Astrocyte (in vitro differentiated cells and primary cell): Measurements from ENCODE around the gene GNG14. TPM values are rescaled to one million over a fixed set of nuclear protein-coding genes. Genes with fewer than 3 reads are reported as not detected.
A peak's percentile ranks its signal among the peaks of the same experiment; 100 is the strongest.

Experiments
- DNase-seq: peaks from one replicate; pipeline ENCODE4 v3.0.0-alpha.2; 2010; ENCODE audit warnings: low read depth
- FAIRE-seq: peaks from 2 replicates; lab custom pipeline; 2011; peaks lifted over from hg19 to GRCh38; lab: Jason Lieb, UNC
- H2AFZ ChIP-seq: 2 replicates; pipeline ENCODE4 v1.6.0; 2012; ENCODE audit warnings: low read depth, low read length, inconsistent platforms
- H3K27ac ChIP-seq: 2 replicates; pipeline ENCODE4 v1.5.1; 2011; ENCODE audit warnings: low read depth, low read length, inconsistent platforms
- H3K27me3 ChIP-seq: 2 replicates; pipeline ENCODE4 v1.6.0; 2011; ENCODE audit warnings: low read length, inconsistent platforms; ENCODE audit not compliant: insufficient read depth
- H3K36me3 ChIP-seq: 2 replicates; pipeline ENCODE4 v1.5.1; 2011; ENCODE audit warnings: low read length, inconsistent platforms; ENCODE audit not compliant: insufficient read depth
- H3K4me1 ChIP-seq: 2 replicates; pipeline ENCODE4 v1.5.1; 2011; ENCODE audit warnings: low read length, inconsistent platforms; ENCODE audit not compliant: insufficient read depth
- H3K4me2 ChIP-seq: 2 replicates; pipeline ENCODE4 v1.6.0; 2012; ENCODE audit warnings: low read length, inconsistent platforms
- H3K4me3 ChIP-seq: 2 replicates; pipeline ENCODE4 v1.5.1; 2011; ENCODE audit warnings: low read depth, mild to moderate bottlenecking, low read length, inconsistent platforms; ENCODE audit not compliant: insufficient read depth
- H3K79me2 ChIP-seq: 2 replicates; pipeline ENCODE4 v1.6.0; 2012; ENCODE audit warnings: mild to moderate bottlenecking, low read length, inconsistent platforms; ENCODE audit not compliant: insufficient read depth
- H3K9ac ChIP-seq: 2 replicates; pipeline ENCODE4 v1.6.0; 2012; ENCODE audit warnings: mild to moderate bottlenecking, low read length, inconsistent platforms
- H3K9me3 ChIP-seq: 2 replicates; pipeline ENCODE4 v1.5.1; 2012; ENCODE audit warnings: low read depth, mild to moderate bottlenecking, low read length, inconsistent platforms; ENCODE audit not compliant: insufficient read depth
- H4K20me1 ChIP-seq: 2 replicates; pipeline ENCODE4 v1.6.0; 2012; ENCODE audit warnings: low read length, inconsistent platforms; ENCODE audit not compliant: insufficient read depth
- H3K27ac Mint-ChIP-seq: one replicate; pipeline ENCODE4 v1.8.0; 2021; ENCODE audit warnings: mild to moderate bottlenecking, mixed read lengths; ENCODE audit not compliant: unreplicated experiment
- H3K27me3 Mint-ChIP-seq: one replicate; pipeline ENCODE4 v1.8.0; 2021; ENCODE audit warnings: low read depth, mixed read lengths; ENCODE audit not compliant: unreplicated experiment
- H3K36me3 Mint-ChIP-seq: one replicate; pipeline ENCODE4 v1.8.0; 2021; ENCODE audit warnings: low read depth, mixed read lengths; ENCODE audit not compliant: unreplicated experiment
- H3K4me1 Mint-ChIP-seq: one replicate; pipeline ENCODE4 v1.8.0; 2021; ENCODE audit warnings: low read depth, mixed read lengths; ENCODE audit not compliant: unreplicated experiment
- H3K4me3 Mint-ChIP-seq: one replicate; pipeline ENCODE4 v1.8.0; 2021; ENCODE audit warnings: mild to moderate bottlenecking, moderate library complexity, mixed read lengths; ENCODE audit not compliant: unreplicated experiment
- H3K9me3 Mint-ChIP-seq: one replicate; pipeline ENCODE4 v1.8.0; 2021; ENCODE audit warnings: mild to moderate bottlenecking, mixed read lengths; ENCODE audit not compliant: unreplicated experiment
- CTCF ChIP-seq: IDR thresholded peaks from 2 replicates; pipeline ENCODE4 v1.5.1; 2011; ENCODE audit warnings: low read depth, mild to moderate bottlenecking, inconsistent platforms, low read length, moderate library complexity; ENCODE audit not compliant: insufficient read depth
- EZH2 ChIP-seq: IDR thresholded peaks from 2 replicates; pipeline ENCODE4 v1.6.1; 2012; ENCODE audit warnings: mild to moderate bottlenecking, low read length, inconsistent platforms; ENCODE audit not compliant: insufficient read depth
- total RNA-seq: library from RNA; stranded (reverse); gene quantifications from 2 replicates; pipeline ENCODE4 v1.2.1, GENCODE V29; 2021

GNG14 gene
- total RNA-seq, 1 donor from 2014 or later: not detected

- peaks cover 3% of the 10 kb centered on the region for H3K36me3 ChIP-seq
- H3K27ac Mint-ChIP-seq: no peak overlapping the region
- FAIRE-seq (no peak), DNase-seq (no peak)
- H3K27ac ChIP-seq: no peak overlapping the region
- H3K4me3 Mint-ChIP-seq: peak overlapping the region; percentile 98
- H3K79me2 ChIP-seq: peaks cover 55% of the 10 kb centered on the region
- H3K9ac ChIP-seq: peak overlapping the region; percentile 88
- TF ChIP-seq CTCF: no peak
- peaks cover 25% of the 10 kb centered on the region for H3K4me1 Mint-ChIP-seq
- H3K36me3 Mint-ChIP-seq: peaks cover 9% of the 10 kb centered on the region
- H3K9me3 Mint-ChIP-seq: no peaks in the 10 kb centered on the region
- H4K20me1 ChIP-seq: peaks cover 19% of the 10 kb centered on the region
- no peak overlapping the region for H2AFZ ChIP-seq
- peak overlapping the region; percentile 95 for H3K4me2 ChIP-seq
- H3K4me3 ChIP-seq: no peak overlapping the region
- H3K27me3 Mint-ChIP-seq: no peaks in the 10 kb centered on the region
- no peaks in the 10 kb centered on the region for H3K9me3 ChIP-seq
- peaks cover 21% of the 10 kb centered on the region for H3K4me1 ChIP-seq
- no peaks in the 10 kb centered on the region for H3K27me3 ChIP-seq
These were observed 20.0 kb upstream of the GNG14 start for GRCh38 chr19:12667731-12668302.

- TF ChIP-seq EZH2 (no peak), CTCF (no peak)
- DNase-seq (no peak), FAIRE-seq (no peak)
- H3K36me3 ChIP-seq: peaks cover 3% of the 10 kb centered on the region
- H3K27ac ChIP-seq: peak overlapping the region; percentile 97
- H3K9ac ChIP-seq: peak overlapping the region; percentile 88
- H3K4me3 ChIP-seq: peak overlapping the region; percentile 83
- H2AFZ ChIP-seq: no peak overlapping the region
- H4K20me1 ChIP-seq: peaks cover 19% of the 10 kb centered on the region
- H3K27ac Mint-ChIP-seq: peak overlapping the region; percentile 100
- peaks cover 6% of the 10 kb centered on the region for H3K36me3 Mint-ChIP-seq
- peaks cover 25% of the 10 kb centered on the region for H3K4me1 Mint-ChIP-seq
- no peaks in the 10 kb centered on the region for H3K9me3 ChIP-seq
- H3K79me2 ChIP-seq: peaks cover 55% of the 10 kb centered on the region
- peaks cover 21% of the 10 kb centered on the region for H3K4me1 ChIP-seq
- H3K9me3 Mint-ChIP-seq: no peaks in the 10 kb centered on the region
- no peaks in the 10 kb centered on the region for H3K27me3 ChIP-seq
- H3K4me2 ChIP-seq: peak overlapping the region; percentile 89
- H3K27me3 Mint-ChIP-seq: no peaks in the 10 kb centered on the region
- H3K4me3 Mint-ChIP-seq: peak overlapping the region; percentile 98
These were observed 19.5 kb upstream of the GNG14 start for GRCh38 chr19:12668346-12668745.

- H3K4me3 Mint-ChIP-seq: peak overlapping the region; percentile 98
- peak overlapping the region; percentile 84 for H2AFZ ChIP-seq
- H3K27me3 ChIP-seq: no peaks in the 10 kb centered on the region
- DNase-seq (peak; percentile 54), FAIRE-seq (no peak)
- peaks cover 3% of the 10 kb centered on the region for H3K36me3 ChIP-seq
- H3K9ac ChIP-seq: peak overlapping the region; percentile 88
- peak overlapping the region; percentile 100 for H3K27ac Mint-ChIP-seq
- peaks cover 25% of the 10 kb centered on the region for H3K4me1 Mint-ChIP-seq
- peak overlapping the region; percentile 89 for H3K4me2 ChIP-seq
- peak overlapping the region; percentile 83 for H3K4me3 ChIP-seq
- H3K79me2 ChIP-seq: peaks cover 55% of the 10 kb centered on the region
- no peaks in the 10 kb centered on the region for H3K9me3 Mint-ChIP-seq
- no peak for TF ChIP-seq CTCF
- no peak for TF ChIP-seq EZH2
- H3K36me3 Mint-ChIP-seq: peaks cover 6% of the 10 kb centered on the region
- H3K27ac ChIP-seq: peak overlapping the region; percentile 97
- H4K20me1 ChIP-seq: peaks cover 19% of the 10 kb centered on the region
- H3K9me3 ChIP-seq: no peaks in the 10 kb centered on the region
- peaks cover 21% of the 10 kb centered on the region for H3K4me1 ChIP-seq
- no peaks in the 10 kb centered on the region for H3K27me3 Mint-ChIP-seq
These were observed 18.9 kb upstream of the GNG14 start for GRCh38 chr19:12668932-12669269.
